HG03558 (cell line): Measurements from ENCODE around the gene EXOSC3.
"Not testable (repeated sequence)": the region's sequence is repeated elsewhere in the genome, so short reads cannot be mapped to it uniquely, and the experiment has no call there.

Source experiments
- ATAC-seq: cut with Tn5 transposase; IDR thresholded peaks from one replicate; pipeline ENCODE4 v1.9.1; 2021; ENCODE audit warnings: moderate number of reproducible peaks; ENCODE audit not compliant: unreplicated experiment; ENCODE audit errors: extremely low read depth

Gene EXOSC3

DNA sequence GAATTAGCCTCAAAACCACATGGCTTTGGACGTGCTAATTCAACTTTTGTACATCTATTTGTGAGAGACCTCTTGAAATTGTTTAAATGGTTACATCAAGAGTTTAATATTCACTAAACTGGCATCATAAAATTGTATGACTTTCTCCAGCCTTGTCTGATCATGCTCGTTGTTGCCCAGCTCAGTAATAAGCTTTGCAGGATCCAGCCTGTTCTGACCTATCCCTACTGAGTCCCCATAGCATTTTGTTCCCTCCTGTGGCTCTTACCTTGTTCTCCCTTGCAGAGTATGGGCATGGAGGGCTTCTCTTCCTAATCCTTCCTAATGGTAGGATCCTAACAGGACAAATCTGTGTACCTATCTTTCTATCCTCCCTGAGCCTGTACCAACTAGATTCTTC, 6.3 kb downstream of the EXOSC3 start:
- ATAC-seq: no peak

DNA sequence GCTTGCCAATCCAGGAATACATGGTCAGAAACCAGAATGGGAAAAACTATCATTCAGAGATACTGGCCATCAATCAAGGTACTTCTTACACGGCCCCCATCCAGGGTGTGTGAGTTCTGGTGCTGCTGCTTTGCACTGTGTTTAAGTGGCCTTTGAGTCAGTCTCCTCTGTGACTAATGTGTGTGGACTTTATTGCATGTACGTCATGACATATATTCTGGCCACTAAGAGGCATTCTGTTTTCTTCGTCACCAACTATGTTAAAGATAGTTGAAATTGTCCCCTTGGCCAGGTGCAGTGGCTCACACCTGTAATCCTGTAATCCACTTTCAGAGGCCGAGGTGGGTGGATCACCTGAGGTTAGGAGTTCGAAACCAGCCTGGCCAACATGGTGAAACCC, 8.5 kb downstream of the EXOSC3 start:
- no peak for ATAC-seq

DNA sequence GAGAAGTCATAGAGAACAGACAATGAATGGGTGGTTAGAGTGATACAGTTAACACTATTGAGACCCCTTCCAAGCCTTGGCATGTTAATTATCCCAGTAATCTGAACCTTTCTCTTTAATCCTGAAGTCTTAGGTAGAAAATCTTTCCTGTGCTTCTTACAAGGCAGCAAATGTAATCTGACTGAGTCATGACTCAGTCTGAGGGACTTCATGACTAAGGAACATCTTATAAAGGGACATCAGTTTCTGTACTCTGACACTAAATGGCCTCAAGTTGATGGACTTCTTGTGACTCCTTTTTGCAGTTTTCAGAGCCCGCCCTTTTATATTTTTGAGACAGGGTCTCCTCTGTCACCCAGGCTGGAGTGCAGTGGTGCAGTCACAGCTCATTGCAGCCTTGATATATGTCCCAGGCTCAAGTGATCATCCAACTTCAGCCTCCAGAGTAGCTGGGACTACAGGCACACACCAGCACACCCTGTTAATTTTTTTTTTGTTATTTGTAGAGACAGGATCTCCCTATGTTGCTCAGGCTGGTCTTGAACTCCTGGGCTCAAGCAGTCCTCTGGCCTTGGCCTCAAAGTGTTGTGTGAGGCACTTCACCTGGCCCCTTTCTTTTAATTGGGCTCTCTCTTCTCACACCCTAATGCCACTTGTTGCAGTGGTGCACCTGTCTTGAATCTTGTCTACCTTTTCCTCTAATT, 9.5 kb downstream of the EXOSC3 start:
- ATAC-seq: no peak

DNA sequence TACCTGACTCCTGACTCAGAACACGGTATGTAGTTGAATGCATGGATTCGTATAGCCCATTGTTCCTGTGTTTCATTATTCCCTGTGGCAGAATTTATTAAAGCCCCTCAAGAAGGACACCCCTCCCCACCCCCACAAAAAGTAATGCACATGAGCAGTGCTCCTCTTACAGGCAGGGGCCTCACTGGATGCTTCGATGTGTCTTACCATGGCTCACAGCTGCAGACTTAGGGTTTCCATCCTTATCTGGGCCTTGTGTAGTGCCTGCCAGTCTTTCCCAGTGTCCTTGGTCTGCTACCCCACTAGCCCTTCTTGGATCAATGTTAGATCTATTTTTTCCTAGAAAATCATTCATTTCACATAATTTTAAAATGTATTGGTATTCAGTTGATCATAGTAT, 14.9 kb downstream of the EXOSC3 start:
- no peak for ATAC-seq

DNA sequence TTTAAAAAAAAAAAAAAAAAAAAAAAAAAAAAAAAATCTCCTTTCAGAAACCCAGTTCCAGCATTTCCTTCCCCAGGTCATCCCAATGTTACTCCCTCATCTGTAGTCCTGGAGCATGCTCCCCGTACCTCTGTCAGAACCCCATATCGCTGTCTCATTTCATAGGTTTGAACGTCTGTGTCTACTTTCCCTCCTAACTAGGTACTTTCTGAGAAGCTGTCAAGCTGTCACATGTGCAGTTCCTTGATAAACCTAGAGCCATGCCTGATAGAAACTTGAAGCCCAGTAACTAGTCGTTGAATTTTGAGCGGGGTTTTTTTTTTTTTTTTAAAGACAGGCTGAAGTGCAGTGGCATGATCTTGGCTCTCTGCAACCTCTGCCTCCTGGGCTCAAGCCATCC, 15.6 kb downstream of the EXOSC3 start:
- no peak for ATAC-seq

DNA sequence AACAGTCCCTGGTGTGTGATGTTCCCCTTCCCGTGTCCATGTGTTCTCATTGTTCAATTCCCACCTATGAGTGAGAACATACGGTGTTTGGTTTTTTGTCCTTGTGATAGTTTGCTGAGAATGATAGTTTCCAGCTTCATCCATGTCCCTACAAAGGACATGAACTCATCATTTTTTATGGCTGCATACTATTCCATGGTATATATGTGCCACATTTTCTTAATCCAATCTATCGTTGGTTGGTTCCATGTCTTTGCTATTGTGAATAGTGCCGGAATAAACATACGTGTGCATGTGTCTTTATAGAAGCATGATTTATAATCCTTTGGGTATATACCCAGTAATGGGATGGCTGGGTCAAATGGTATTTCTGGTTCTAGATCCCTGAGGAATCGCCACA, 19.6 kb downstream of the EXOSC3 start:
- ATAC-seq: not testable (repeated sequence)

DNA sequence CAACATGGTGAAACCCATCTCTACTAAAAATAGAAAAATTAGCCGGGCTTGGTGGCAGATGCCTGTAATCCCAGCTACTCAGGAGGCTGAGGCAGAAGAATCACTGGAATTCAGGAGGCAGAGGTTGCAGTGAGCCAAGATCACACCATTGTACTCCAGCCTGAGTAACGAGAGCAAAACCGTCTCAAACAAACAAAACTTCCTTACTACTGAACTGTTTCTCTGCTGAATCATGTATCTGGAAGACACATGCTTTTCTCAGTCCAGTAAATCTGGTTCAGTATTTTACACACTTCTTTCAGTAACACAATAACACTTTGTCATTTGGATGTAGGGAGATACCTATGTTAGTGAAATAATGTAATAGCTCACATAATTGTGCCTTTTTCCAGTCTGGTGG, 23.4 kb downstream of the EXOSC3 start:
- ATAC-seq: no peak

DNA sequence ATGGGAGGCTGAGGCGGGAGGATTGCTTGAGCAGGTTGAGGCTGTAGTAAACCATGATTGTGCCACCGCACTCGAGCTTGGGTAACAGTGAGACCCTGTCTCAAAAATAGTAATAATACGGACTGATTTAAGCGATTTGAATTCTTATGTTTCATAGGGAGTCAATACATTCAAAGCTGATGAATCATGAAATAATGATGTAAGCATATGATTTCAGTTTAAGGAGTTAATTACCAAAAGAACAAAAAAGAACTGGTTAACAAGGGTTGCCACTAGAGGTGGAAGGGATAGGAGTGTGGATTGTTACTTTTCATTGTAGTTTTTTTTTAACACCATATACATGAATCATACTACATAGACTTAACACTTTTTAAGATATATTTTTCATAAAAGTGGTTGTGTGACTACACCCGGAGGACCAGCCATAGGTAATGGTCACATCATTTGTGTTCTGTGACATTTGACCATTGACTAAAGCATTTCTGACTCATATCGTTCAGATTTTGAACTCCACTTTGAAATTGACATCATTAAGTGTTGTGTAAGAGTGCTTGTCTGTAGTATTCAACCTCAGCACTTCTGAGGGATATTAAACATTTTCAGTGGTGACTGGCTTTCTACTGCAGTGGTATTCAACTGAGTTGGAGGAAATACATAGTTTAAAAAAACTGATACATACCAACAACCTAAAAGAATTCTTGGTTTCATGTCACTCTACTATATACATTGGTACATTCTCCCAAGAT, 24.3 kb downstream of the EXOSC3 start:
- no peak for ATAC-seq

DNA sequence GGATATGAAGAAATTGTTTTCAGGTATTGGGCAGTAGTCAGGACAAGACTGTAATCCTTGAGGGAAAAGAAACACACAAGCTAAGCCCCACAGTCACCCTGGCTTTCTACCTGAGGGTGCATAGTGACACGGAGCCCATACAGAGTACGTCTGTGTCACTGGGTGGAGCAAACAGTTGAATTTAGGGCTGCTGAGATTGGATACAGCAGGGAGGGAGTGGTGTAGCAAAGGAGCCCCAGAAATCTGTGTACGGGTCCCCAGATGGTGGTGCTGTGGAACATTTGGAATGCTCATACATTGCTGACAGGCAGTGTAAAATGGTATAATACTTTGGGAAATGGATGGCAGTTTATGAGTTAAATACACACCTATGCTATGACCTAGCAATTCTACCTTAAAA, 26.1 kb downstream of the EXOSC3 start:
- no peak for ATAC-seq

DNA sequence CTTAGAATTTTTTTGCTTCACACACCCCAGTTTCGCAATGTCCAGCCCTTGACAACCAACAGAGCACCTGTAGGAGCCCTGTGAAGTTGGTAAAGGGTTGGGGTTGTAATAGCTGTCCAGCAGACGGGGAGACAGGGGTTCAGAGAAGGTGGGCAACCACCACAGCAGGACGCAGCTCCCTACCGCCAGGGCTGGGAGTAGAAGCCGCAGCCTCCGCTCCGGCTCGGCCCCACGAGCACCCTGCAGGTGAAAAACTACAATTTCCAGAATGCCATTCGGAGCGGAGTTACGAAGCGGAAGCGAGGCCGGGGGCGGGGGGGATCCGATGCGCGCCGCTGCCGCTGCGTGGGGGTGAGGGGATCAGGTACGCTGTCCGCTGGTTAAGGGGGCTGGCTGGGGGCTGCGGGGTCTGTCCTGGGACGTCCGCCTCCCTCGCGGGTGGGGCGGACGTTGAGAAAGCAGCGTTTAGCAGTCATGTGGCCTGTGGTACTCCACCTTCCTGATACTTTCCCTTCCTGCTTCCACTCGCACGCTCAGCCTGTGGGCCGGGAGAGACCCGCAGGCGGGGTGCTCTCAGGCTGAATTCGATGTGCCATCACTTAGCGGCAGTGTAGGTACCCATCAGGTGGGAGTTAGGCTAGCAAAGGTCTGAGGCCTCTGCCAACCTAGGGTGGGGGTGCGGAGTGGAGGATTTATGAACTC, 31.2 kb downstream of the EXOSC3 start, which contains the start of gene TRMT10B:
Gene TRMT10B, plus strand, starts transcription at position 317 of the 702 bp plus-strand sequence. CDS start 8,127 bp downstream, outside the sequence.
- no peak for ATAC-seq

DNA sequence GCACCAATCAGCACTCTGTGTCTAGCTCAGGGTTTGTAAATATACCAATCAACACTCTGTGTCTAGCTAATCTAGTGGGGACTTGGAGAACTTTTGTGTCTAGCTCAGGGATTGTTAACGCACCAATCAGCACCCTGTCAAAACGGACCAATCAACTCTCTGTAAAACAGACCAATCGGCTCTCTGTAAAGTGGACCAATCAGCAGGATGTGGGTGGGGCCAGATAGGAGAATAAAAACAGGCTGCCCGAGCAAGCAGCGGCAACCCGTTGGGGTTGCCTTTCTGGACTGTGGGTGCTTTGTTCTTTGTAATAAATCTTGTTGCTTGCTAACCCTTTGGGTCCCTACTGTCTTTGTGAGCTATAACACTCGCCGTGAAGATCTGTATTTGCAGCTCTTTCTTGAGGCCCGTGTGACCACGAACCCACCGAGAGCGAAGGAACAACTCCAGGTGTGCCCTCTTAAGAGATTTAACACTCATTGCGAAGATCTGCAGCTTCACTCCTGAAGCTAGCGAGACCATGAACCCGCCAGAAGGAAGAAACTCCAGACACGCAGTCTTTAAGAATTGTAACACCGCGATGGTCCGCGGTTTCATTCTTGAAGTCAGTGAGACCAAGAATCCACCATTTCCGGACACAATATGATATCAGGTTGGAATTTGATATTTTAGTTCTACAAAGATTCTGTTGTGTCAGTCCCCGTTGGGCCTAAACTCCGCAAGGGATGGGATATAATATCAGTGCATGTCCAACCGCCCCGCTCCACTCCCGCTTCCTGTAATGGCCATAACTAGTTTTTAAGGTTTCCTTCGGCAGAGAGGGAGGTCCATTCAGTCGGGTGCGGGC, 32.0 kb downstream of the EXOSC3 start:
- no peak for ATAC-seq

DNA sequence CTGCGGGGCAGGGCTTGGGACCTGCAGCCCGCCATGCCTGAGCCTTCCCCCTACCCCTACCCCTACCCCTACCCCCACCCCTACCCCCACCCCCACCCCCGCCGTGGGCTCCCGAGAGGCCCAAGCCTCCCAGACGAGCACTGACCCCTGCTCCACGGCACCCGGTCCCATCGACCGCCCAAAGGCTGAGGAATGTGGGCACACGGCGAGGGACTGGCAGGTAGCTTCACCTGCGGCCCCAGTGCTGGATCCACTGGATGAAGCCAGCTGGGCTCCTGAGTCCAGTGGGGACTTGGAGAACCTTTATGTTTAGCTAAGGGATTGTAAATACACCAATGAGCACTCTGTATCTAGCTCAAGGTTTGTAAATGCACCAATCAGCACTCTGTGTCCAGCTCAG, 32.8 kb downstream of the EXOSC3 start:
- not testable (repeated sequence) for ATAC-seq

DNA sequence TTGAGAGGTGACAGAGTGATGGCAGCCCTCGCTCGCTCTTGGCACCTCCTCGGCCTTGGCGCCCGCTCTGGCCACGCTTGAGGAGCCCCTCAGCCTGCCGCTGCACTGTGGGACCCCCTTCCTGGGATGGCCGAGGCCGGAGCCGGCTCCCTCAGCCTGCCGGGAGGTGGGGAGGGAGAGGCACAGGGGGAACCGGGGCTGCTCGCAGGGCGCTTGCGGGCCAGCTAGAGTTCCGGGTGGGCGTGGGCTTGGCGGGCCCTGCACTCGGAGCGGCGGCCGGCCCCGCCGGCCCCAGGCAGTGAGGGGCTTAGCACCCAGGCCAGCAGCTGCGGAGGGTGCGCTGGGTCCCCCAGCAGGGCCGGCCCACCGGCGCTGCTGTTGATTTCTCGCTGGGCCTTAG, 33.2 kb downstream of the EXOSC3 start:
- not testable (repeated sequence) for ATAC-seq

DNA sequence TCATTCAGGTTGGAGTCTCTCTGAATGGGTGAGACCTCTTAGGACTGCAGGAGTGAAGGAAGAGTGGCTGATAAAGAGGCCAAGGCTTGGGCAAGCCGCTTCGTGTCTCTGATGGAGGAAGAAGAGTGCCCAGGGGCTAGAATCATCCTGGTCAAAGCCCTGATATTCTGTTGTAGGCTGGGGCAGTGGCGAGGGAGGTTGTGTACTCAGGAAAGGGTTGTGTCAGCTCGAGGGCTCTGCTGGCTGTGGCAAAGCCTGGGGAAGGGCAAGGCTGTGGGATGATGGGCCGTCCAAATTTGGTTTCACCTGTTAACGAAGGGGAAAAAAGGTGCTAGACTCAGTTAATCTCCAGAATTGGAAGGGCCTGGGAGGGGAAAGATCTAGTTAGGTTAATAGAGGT, 33.7 kb downstream of the EXOSC3 start:
- ATAC-seq: no peak

DNA sequence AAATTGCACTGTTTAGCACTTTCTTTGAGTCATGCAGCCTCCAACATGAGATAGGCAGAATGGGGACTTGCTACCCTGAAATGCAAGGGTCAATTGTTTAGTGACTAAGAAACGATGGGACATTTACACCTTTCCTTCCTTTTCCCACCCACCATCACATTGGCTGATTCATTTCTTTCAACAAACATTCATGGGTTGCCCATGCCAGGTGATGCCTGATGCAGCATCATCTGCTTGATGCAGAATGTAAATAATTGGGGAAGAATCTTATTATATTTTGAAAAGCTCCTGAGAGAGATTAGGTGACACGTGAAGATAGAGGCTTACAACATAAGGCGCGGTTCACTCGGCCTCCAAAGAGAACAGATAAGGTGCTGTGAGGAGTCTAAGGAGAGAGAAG, 35.7 kb downstream of the EXOSC3 start:
- ATAC-seq: no peak

DNA sequence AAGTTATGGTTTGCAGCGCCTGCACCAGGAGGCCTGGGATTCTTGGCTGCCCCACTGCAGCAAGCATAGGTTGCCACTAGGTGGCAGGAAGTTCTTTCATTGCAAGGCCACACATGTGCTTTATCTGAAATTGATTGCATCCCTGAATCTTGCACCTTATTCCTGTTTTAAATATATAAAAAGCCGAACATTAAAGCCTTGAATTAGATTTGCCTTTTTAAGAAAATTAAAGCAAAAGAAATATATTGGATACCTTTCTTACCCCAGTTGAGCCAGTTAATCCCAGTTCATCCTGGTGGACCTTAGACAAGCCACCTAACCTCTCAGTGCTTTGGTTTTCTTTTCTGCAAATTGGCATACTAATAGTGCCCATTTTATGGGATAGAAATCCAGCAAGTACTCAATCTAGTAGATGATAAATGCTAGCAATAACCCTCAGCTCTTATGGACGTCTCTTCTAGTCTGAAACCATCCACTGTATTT, 37.6 kb downstream of the EXOSC3 start:
- ATAC-seq: no peak

DNA sequence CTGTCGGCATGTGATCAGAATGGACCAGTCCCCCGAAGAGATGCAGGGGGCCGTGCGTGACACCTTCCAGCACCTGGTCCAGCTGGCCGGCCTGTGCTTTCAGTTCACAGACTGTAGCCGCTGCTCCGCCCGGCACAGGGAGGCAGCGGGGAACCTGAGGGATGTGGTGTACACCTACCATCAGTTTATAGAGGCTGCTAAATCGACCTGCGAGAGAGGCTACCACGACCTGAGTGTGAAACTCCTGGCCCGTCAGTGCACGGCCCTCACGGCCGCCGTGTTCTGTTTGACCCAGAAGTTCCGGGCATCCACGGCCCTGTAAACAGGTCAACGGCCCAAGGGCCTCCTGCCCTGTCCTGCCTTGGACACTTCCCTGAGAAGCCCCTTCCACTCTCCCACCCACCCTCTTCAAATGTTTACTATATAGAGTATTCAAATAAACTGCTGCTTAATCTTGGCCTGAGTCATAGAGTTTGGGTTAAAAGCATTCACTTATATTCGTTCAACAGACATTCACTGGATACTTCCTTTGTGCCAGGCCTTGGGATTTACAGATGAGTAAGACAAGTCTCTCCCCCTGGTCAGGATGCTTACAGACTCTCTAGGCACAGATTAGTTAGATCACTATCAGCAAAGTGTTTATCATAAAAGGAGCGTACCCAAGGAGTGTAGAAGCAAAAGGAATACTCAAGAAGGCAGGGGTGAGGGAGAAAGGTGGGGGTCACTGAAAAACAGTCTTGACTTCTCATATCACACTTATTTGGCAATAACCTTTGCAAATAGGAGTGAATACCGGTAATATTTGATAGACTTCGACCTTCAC, 38.2 kb downstream of the EXOSC3 start:
- ATAC-seq: no peak

DNA sequence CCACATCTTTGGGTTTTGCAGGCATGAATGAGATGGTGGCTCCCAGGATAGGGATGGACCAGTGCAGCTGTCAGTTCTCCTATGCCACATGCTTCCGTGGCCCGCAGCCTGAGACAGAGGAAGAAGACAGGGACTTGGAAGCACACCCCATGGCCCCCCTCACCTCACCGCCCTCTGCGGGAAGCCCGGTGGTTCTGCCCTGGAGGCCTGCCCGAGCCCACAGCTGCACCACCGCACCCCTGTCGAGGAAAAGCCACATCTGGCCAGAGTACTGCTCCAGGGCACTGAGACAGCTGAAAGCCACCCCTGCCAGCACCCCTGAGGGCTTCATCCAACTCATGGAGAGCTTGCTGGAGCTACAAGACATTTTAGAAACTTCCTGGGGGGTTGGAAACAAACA, 38.9 kb downstream of the EXOSC3 start:
- ATAC-seq: no peak

DNA sequence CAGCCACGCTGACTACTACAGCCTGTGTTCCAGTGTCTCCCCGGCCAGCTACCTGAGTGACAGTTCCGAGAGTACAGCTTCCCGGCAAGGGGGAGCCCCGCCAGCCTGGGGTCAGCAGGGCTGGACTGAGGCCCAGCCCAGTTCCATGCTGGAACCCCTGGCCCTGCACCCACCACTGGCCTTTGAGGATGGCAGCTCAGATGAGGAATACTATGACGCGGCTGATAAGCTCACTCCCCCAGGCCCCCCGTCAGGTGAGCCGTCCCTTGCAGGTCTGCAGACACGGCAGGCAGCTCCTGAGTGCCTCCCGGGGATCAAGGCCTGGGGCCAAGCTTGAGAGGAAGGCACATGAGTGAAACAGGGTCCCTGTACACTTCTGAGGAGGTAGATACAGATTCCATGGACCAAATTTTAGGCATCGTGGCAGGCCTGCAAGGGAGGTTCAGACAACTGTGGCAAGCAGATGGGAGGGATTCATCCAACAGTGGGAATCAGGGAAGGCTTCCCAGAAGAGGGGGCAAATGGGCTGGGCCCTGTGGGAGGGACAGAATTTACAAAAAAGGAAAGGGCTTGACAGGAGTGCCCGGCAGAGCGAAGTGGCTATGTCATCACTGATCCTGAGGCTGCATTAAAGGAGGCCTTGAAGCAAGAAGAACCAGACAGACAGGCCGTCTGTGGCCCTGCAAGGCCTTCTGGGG, 44.1 kb downstream of the EXOSC3 start:
- ATAC-seq: no peak
